ENCODE results near the gene LRRN2.
"Not testable (repeated sequence)": the region's sequence is repeated elsewhere in the genome, so short reads cannot be mapped to it uniquely, and the experiment has no call there.

Gene LRRN2

DNA sequence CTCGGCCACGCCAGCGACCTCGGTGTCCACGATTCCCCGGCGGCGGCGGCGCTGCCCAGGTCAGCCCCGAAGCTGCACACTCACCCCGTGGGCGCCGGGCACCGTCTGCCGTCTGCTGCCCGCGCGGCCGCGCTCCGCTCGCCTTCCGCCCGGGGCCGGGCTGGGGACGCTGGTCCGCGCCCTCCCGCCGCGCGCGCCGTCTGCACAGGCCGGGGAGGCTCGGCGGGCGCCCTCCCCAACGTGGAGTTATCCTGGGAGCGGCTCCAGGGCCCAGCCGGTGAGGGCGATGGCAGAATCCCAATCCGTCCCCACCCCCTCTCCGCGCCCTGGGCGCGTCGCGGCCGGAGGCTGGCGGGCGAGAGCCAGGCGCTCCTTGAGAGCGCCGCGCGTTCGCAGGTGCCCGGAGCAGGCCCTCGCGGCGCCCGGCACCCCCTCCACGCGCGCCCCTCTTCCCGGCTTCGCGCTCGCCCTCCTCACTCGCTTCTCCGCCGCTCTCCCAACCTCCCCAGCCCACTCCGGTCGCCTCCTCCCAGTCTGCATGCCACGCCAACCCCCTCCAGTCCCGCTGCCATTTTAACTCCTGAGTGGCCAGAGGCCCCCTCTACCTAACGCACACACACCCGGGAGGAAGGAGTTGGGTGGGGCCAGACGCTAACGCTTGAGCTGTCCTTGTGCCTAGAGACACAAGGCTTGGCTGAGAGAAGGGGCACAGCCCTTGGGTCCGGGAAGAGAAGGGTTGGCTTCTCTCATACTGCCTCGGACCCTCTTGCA is at the start of gene LRRN2:
TSS of gene LRRN2 (minus strand) at position 503 of the 771 bp plus-strand sequence. CDS start 65,746 bp downstream, outside the sequence.
- DNase-seq, result no peak

DNA sequence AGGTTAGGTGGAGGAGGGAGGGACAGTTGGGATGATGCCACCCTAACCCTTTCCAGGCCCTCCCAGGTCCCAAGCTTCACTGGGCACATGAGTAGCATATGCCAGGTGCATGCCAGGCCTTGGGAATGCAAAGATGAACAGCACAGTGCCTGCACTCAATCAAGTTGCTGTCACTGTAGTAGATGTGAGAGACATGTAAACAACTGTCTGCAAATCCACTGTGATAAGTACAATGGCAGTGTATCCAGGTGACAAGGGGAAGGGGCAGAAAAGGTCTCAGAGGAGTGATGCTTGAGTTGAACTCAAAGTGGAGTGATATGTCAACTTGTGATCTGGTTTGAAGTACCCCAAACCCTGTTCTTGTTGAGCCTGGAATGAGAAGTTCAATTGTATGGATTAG is 49.5 kb upstream of the LRRN2 start:
- DNase-seq, result no peak

GRCh38 chr1:204733869-204734596 is 48.5 kb upstream of the LRRN2 start:
- DNase-seq, result no peak

GRCh38 chr1:204733289-204733688 is 47.8 kb upstream of the LRRN2 start:
- no peak for DNase-seq

GRCh38 chr1:204731985-204732575 is 46.5 kb upstream of the LRRN2 start:
- no peak for DNase-seq

DNA sequence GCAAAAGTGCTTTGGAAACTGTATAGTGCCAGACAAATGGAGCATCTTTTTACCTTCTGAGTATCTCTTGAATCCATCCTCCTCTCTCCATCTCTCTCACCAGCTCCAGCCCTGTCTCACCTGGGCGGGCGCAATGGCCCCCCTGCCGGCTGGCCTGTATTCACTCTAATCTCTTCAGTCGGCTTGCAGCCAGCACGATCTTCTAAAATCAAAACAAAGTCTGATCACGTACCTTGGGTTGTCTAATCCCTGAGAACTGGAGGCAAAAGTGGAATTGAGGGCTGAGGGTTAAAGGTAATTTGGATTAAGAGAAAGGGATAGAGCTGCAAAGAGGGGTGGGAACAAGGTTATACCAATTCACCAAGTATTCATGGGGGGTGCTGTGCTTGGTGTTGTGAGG is 46.0 kb upstream of the LRRN2 start:
- DNase-seq, result no peak

DNA sequence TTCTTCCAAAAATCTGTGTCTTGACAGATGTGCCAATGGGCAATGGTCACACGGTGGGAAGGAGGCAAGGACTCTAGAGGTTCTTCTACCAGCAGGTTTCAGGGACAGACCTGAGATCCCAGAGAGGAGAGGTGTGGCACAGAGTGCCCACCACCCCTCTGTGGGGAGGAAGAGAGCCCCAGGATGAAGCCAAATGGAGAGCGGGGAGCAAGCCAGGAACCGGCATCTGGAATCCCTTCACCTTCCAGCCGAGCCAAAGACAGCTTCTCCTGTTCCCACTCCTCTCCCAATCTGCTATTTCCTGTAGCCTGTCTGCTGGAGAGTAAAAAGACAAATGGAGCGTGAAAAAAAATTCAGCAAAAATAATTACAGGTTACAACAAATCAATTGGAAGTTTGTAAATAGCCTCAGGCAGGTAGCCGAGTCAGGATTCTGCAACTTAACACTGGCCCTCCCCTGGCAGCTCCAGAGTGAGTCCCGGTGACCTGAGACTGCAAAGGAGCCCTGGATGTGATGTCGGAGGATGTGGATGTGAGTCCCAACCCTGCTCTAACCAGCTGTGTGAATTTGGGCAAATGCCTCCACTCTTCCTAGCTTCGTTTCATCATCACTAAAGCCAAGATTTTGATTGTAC is 45.4 kb upstream of the LRRN2 start:
- DNase-seq, result no peak

- no peak for DNase-seq
Observed at GRCh38 chr1:204729516-204729915, 44.0 kb upstream of the LRRN2 start.

DNA sequence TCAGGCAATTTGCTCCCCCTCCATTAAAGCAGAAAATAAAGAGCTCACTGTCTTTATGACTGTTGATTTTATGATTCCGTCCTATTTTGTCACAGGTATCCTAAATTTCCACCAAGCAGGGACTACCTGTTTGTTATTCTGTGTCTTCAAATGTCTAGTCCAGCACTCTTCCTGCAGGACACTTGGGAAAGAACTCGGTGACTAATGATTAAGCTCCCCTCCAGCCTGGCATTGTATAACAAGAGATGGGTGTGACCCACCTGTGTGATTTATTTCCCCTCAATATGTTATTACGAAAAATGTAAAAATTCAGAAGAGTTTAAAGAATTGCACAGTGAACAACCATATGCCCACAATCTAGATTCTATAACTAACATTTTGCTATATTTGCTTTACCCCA is 42.9 kb upstream of the LRRN2 start:
- DNase-seq, result no peak

GRCh38 chr1:204728045-204728444 is 42.5 kb upstream of the LRRN2 start:
- no peak for DNase-seq

GRCh38 chr1:204727438-204727837 is 41.9 kb upstream of the LRRN2 start:
- DNase-seq, result not testable (repeated sequence)

- DNase-seq, result no peak
Observed at GRCh38 chr1:204726478-204726877, 40.9 kb upstream of the LRRN2 start.

DNA sequence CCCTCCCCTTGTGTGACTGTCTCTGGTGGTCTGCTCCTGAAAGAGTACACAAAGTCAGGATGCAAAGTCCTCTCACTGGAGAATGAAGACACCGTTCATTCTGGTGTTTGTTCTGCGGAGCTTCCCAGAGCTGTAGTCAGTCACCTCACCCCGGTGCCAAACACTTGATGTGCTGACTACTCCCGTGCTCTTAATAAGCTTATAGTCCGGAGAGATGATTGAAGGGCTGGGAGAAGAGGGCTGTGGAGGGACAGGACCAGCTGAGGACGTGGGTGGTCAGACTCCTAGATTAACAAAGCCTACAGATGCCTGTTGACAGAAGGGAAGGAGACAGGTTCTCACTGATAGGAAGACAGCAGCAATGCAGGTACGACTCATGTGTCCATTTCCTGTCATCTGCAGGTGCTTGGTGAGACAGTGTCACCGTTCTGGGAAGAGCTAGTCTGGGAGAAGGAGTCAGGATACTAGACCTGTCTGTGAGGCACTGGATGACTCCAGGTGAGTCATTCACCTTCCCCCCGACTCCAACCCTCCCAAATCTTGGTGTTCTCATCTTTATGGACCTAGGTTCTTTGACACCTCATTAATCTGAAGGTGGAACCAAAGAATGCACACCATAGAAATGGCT is 40.4 kb upstream of the LRRN2 start:
- DNase-seq, result no peak

GRCh38 chr1:204723131-204723787 is 37.7 kb upstream of the LRRN2 start:
- no peak for DNase-seq

DNA sequence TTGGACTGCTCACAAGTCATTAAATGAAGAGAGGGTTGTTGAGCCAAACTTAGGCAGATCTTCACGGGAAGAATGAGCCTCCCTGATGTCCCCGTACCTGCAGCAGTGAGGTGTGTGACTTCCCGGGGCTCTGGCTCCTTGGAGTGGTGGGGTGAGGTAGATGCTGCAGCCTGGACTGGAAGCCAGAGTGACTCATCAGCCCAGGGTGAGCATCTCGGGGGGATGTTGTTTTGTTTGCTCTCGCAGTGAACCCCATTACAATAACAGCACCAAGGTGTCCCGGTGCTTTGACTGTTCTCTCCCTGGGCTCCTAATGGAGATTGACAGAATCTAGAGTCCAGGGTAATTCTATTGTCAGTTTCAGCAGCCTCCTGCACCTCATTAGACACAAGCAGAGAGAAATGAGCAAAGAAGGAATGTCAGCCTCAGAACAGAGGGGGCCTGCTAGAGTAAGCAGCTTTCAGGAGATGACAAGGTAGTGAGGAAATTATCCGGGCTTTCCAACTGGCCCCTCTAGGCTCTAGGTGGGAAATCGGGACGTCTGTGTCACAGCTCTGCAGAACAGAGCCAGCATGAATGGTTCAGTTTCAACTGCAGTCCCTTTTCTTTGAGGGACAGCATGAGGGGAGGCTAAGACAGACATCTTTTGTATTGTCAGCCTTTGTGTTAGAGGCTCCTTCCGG is 36.0 kb upstream of the LRRN2 start:
- DNase-seq, result no peak

DNA sequence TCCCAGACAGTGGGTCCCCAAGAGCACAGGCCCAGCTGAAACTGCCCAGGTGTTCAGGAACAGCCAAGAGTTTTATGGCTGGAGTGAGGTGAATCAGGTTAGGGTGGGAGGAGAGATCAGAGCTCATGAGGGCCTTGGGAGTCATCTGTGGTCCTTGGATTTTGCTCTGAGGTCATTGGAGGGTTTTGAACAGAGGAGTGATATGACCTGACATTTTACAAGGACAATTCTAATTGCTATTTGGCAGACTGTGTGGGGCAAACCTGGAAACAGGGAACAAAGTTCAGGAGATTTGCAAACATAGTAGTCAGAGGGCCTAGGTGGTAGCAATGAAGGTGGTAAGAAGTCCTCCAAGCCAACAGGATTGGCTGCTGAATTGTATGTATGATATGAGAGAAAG is 31.1 kb upstream of the LRRN2 start:
- DNase-seq, result no peak

DNA sequence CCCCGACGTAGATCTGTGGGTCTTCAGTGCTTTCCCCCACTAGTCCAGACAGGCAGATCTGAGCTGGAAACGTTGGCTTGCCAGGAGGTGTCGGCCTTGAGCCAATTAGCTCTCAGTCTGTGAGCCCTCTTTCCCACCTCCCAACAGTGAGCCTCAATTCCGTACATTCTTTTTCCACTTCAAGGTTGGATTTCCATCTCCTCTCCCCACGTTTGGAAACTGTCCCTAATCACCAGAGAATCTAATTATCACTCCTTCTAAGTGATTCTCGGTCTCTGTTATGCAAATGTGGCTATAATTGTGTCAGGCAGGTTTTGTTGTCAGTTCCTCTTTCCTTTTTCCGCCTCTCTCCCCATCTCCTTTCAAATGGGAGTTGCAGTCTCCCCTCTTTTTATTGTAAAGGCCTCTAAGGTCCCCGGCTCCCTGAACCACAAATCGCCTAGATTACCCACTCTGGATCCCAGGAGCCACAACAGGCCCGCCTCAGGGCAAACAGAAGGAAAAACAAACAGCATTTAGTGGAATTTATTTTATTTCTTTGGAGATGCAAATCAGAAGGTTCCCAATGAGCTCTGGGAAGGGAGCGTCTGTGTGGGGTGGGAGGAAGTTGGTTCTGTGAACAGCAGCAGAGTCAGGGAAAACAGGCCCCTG is 29.4 kb upstream of the LRRN2 start:
- DNase-seq, result no peak

GRCh38 chr1:204714194-204714860 is 28.8 kb upstream of the LRRN2 start:
- no peak for DNase-seq

GRCh38 chr1:204713541-204713940 is 28.0 kb upstream of the LRRN2 start:
- DNase-seq, result no peak

- DNase-seq, result no peak
Observed at GRCh38 chr1:204712708-204713430, 27.3 kb upstream of the LRRN2 start.
